ENCODE measurements around the gene IGDCC3.

Gene IGDCC3

DNA sequence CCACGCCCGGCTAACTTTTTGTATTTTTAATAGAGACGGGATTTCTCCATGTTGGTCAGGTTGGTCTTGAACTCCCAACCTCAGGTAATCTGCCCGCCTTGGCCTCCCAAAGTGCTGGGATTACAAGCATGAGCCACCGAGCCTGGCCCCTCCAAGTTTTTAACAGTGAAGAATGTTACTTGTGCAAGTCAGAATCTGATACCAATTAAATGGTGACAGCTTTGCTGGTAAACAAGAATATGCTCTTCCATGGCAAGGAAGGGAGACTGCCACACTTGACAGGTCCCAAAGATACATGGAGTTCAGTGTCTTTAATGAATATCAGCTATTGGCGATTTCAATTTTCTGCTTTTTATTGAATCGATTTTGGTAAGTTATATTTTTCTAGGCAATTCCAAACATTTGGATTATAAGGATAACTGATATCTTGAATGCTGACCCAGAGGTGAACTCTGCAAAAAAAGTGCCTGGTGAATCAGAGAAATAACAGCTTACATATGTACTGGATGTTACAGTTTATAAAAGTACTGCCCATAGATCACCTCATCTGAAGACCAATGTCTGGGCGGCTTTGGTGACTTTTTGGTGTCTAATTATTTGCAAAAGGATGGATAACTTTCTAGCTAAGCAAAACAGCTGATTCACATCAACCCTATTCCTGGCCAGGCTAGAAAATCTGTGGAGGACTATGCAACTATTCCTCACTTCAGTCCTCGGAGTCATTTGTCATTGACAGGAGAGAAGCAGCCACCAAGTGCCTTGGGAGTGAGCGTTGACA is 92.3 kb downstream of the IGDCC3 start:
- Mint-ChIP-seq H3K36me3 (ENCODE audit: insufficient read depth) (peaks cover 3% of the 10 kb centered on the region), H3K27me3 (no peaks in the 10 kb centered on the region), H3K9me3 (no peaks in the 10 kb centered on the region), H3K4me3 (peak overlapping the region; percentile 84 to 85), H3K4me1 (ENCODE audit: low read depth in 2 of 2) (peaks cover 27 to 42% of the 10 kb centered on the region in 2 donors), H3K27ac (peak overlapping the region; percentile 89 to 95)
- DNase-seq (no peak), ATAC-seq (replicated peaks) (no peak)

- H3K27me3 Mint-ChIP-seq = no peaks in the 10 kb centered on the region
- H3K27ac Mint-ChIP-seq = peak overlapping the region; percentile 66 to 78
- H3K4me1 Mint-ChIP-seq (ENCODE audit: low read depth in 2 of 2) = peaks cover 32 to 48% of the 10 kb centered on the region in 2 donors
- H3K4me3 Mint-ChIP-seq = no peak overlapping the region
- H3K9me3 Mint-ChIP-seq = no peaks in the 10 kb centered on the region
- peaks cover 6% of the 10 kb centered on the region for H3K36me3 Mint-ChIP-seq (ENCODE audit: insufficient read depth)
- no peak for DNase-seq
- ATAC-seq (replicated peaks) = no peak
Measured at GRCh38 chr15:65278480-65278879, 99.3 kb downstream of the IGDCC3 start.

Data from effector memory CD8-positive, alpha-beta T cell (primary cell).